Rectal smooth muscle tissue (tissue), 1 donor: Measurements from ENCODE around the gene LONP2.
"Not testable (repeated sequence)": the region's sequence is repeated elsewhere in the genome, so short reads cannot be mapped to it uniquely, and the experiment has no call there.

Experiments
- H3K27ac ChIP-seq: one replicate; pipeline ENCODE4 v1.7.0; 2013; ENCODE audit warnings: low read depth, low read length, inconsistent platforms
- H3K27me3 ChIP-seq: one replicate; pipeline ENCODE4 v1.7.0; 2013; ENCODE audit warnings: low read length; ENCODE audit not compliant: control insufficient read depth, insufficient read depth
- H3K36me3 ChIP-seq: one replicate; pipeline ENCODE4 v1.7.0; 2013; ENCODE audit warnings: low read length; ENCODE audit not compliant: control insufficient read depth, insufficient read depth
- H3K4me1 ChIP-seq: one replicate; pipeline ENCODE4 v1.7.0; 2013; ENCODE audit warnings: low read length; ENCODE audit not compliant: control insufficient read depth, insufficient read depth
- H3K4me3 ChIP-seq: one replicate; pipeline ENCODE4 v1.7.0; 2013; ENCODE audit warnings: low read length
- H3K9ac ChIP-seq: one replicate; pipeline ENCODE4 v1.7.0; 2013; ENCODE audit warnings: low read length

LONP2 gene

GRCh38 chr16:48370229-48370628 lies 126.1 kb downstream of the LONP2 start:
- Histone ChIP-seq H3K9ac (no peak overlapping the region), H3K27ac (no peak overlapping the region), H3K4me1 (peaks cover 21% of the 10 kb centered on the region), H3K36me3 (no peaks in the 10 kb centered on the region), H3K27me3 (no peaks in the 10 kb centered on the region), H3K4me3 (no peak overlapping the region)

DNA sequence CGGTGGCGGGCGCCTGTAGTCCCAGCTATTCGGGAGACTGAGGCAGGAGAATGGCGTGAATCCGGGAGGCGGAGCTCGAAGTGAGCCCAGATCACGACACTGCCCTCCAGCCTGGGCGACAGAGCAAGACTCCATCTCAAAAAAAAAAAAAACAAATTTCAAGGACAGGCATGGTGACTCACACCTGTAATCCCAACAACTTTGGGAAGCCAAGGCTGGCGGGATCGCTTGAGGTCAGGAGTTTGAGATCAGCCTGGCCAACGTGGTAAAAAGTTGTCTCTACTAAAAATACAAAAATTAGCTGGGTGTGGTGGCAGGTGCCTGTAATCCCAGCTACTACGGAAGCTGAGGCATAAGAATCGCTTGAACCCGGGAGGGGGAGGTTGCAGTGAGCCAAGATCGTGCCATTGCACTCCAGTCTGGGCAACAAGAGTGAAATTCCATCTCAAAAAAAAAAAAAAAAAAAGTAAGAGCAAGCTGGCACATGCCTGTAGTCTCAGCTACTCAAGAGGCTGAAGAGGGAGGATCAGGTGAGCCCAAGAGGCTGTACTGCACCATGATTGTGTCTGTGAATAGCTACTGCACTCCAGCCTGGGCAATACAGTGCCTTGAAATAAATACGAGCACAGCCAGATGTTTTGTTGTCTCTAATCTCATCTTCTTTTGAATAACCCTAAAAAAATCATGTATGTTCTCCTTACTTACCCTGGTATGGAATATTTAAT lies 126.7 kb downstream of the LONP2 start:
- not testable (repeated sequence) for H3K9ac ChIP-seq, H3K4me3 ChIP-seq

DNA sequence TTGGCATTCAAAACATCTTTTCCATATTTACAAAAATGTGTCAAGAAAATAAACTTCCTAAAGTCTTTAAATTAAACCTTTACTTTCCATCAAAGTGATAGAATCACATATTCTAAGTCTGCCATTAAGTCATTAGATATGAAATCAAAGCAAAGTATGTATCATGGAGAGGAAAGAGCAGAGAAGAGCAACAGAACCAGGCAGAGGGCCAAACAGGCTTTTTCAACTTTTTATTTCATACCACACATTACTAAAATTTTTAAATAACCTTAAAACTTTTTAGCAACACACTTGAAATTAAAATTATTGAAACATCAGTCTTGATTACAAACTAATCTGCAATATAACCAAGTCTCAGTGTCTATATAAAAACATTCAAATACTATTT lies 127.3 kb downstream of the LONP2 start:
- Histone ChIP-seq H3K27me3 (no peaks in the 10 kb centered on the region), H3K4me1 (peaks cover 16% of the 10 kb centered on the region), H3K27ac (no peak overlapping the region), H3K4me3 (no peak overlapping the region), H3K9ac (no peak overlapping the region), H3K36me3 (no peaks in the 10 kb centered on the region)

More for the DNA sequence above, 126.7 kb downstream of the LONP2 start:
- peaks cover 17% of the 10 kb centered on the region for H3K4me1 ChIP-seq
- not testable (repeated sequence) for H3K27ac ChIP-seq, H3K36me3 ChIP-seq, H3K27me3 ChIP-seq

DNA sequence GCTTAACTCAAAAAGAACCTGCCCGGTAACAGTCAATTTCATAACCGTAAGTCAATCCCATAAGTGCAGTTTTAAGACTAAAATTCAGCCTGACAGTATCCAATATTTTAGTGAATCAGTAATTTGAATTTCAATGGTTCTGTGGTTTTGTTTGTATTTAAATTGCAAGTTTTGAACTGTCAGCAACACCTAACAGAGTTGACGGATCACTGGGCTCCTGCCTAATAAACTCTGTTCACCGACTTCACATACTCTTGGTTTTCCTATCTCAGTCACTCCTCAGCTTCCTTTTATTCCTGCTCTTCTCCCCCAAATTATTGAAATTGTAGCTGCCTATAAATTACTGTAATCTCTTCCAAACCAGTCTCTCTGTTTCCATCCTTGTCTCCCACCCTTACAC lies 128.6 kb downstream of the LONP2 start:
- no peak overlapping the region for H3K9ac ChIP-seq
- no peak overlapping the region for H3K27ac ChIP-seq
- H3K27me3 ChIP-seq: no peaks in the 10 kb centered on the region
- no peaks in the 10 kb centered on the region for H3K36me3 ChIP-seq
- peaks cover 8% of the 10 kb centered on the region for H3K4me1 ChIP-seq
- H3K4me3 ChIP-seq: no peak overlapping the region

DNA sequence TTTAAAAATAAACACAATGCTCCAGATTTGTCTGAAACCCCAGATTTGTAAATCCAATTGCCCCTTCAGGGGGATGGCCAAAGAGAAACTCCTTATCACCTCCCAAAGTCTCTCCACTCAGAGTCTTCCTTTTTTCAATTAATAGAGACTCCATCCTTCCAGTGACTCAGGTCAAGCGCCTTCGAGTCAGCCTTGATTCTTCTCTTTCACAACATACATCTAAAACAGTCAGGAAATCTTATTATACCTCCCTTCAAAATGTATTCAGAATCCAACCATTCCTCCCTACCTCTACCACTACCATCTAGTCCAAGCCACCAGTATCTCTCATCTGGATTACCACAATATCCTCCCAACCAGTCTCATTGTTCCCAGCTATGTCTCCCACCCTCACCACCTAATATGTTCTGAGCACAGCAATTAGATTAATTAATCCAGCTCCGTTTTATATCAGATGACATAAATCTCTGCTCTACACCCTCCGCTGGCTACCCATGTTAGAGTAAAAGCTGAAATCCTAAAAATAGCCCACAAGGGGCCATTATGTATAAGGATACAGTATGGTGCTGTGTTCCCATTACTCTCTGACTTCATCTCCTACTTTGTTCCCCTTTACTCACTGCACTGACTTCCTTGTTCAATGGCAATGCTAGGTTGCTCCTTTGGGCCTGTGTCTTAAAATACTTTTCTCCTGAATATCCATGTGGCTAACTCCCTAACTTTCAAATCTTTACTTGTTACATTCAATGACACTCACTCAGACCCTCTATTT lies 129.3 kb downstream of the LONP2 start:
- Histone ChIP-seq H3K9ac (no peak overlapping the region), H3K36me3 (no peaks in the 10 kb centered on the region), H3K4me3 (no peak overlapping the region), H3K27ac (no peak overlapping the region), H3K27me3 (no peaks in the 10 kb centered on the region), H3K4me1 (peaks cover 8% of the 10 kb centered on the region)

- no peaks in the 10 kb centered on the region for H3K36me3 ChIP-seq
- H3K9ac ChIP-seq: no peak overlapping the region
- H3K4me3 ChIP-seq: no peak overlapping the region
- H3K27ac ChIP-seq: no peak overlapping the region
- no peaks in the 10 kb centered on the region for H3K27me3 ChIP-seq
- H3K4me1 ChIP-seq: peaks cover 10% of the 10 kb centered on the region
Measured at GRCh38 chr16:48374255-48374654, 130.2 kb downstream of the LONP2 start.

DNA sequence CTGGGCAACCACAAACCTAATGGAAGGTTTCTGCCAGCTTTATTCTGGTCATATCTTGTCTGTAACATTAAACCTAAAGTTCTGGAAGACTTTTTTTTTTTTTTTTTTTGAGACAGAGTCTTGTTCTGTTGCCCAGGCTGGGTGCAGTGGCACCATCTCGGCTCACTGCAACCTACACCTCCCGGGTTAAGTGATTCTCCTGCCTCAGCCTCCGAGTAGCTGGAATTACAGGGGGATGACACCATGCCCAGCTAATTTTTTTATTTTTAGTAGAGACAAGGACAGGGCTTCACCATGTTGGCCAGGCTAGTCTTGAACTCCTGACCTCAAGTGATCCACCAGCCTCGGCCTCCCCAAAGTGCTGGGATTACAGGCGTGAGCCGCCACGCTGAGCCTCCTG lies 133.2 kb downstream of the LONP2 start:
- not testable (repeated sequence) for H3K27me3 ChIP-seq, H3K9ac ChIP-seq, H3K4me3 ChIP-seq, H3K36me3 ChIP-seq, H3K27ac ChIP-seq
- H3K4me1 ChIP-seq: peaks cover 11% of the 10 kb centered on the region

- no peak overlapping the region for H3K4me3 ChIP-seq
- H3K27ac ChIP-seq: no peak overlapping the region
- H3K27me3 ChIP-seq: no peaks in the 10 kb centered on the region
- H3K9ac ChIP-seq: no peak overlapping the region
- peaks cover 13% of the 10 kb centered on the region for H3K4me1 ChIP-seq
- no peaks in the 10 kb centered on the region for H3K36me3 ChIP-seq
Measured at GRCh38 chr16:48378276-48378675, 134.2 kb downstream of the LONP2 start.

- H3K9ac ChIP-seq: no peak overlapping the region
- no peak overlapping the region for H3K27ac ChIP-seq
- no peaks in the 10 kb centered on the region for H3K27me3 ChIP-seq
- H3K4me3 ChIP-seq: no peak overlapping the region
- H3K4me1 ChIP-seq: peaks cover 15% of the 10 kb centered on the region
- H3K36me3 ChIP-seq: no peaks in the 10 kb centered on the region
Measured at GRCh38 chr16:48378836-48379235, 134.7 kb downstream of the LONP2 start.

GRCh38 chr16:48381201-48381600 lies 137.1 kb downstream of the LONP2 start:
- Histone ChIP-seq H3K4me1 (peaks cover 16% of the 10 kb centered on the region), H3K27ac (no peak overlapping the region), H3K36me3 (no peaks in the 10 kb centered on the region), H3K9ac (no peak overlapping the region), H3K4me3 (no peak overlapping the region), H3K27me3 (no peaks in the 10 kb centered on the region)

DNA sequence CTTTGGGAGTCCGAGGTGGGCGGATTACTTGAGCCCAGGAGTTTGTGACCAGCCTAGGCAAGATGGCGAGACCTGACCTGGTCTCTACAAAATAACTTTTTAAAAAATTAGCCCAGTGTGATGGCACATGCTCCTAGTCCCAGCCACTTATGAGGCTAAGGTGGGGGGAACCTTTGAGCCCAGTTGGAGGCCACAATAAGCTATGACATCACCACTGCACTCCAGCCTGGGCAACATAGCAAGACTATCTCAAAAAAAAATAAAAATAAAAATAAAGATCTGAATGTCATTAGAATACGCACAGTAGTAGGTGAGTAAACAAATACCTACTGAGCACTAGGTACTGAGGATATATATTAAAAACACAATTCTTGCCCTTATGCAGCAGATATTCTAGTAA lies 138.0 kb downstream of the LONP2 start:
- Histone ChIP-seq H3K4me1 (peaks cover 13% of the 10 kb centered on the region), H3K4me3 (no peak overlapping the region), H3K27ac (no peak overlapping the region), H3K27me3 (no peaks in the 10 kb centered on the region), H3K36me3 (no peaks in the 10 kb centered on the region), H3K9ac (no peak overlapping the region)

DNA sequence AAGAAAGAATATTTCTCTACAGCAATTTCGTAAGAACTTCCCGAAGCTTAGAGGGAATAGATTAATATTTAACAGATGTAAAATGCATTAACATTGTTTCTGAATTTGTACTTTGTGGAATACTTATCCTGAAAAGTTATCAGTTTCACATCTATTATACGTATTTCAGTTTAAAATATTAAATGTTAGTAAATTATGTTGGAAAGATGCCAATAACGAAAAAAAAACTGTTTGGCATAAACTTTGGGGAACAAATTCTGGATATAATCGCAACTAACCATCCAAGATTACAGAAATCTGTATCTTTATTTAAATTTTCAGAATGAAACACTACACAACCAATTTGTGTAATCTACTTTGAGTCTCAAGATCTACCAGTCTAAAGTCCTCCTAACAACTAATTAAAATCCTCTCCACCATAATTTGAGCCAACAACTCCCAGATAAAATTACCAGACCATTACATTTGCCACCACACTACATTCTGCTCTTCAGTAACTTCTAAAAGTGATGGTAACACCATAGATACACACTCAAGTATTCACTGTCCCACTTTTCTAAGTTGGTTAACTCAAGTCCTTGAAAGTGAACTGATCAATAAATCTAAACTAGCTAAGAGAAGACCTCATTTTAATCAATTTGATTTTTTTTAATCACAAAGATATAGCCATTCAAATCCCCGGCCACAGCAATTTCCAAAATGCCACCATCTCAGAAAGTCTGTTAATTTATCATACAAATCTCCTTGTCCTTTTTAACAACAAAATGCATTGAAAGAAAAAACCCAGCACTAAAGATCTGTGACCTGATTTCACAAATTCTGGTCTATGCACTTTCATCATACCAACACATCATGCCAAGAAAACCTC lies 139.1 kb downstream of the LONP2 start:
- H3K27me3 ChIP-seq: no peaks in the 10 kb centered on the region
- H3K4me3 ChIP-seq: peak overlapping the region; percentile 87
- no peaks in the 10 kb centered on the region for H3K36me3 ChIP-seq
- H3K9ac ChIP-seq: no peak overlapping the region
- H3K4me1 ChIP-seq: peaks cover 13% of the 10 kb centered on the region
- H3K27ac ChIP-seq: peak overlapping the region; percentile 90
